Liver (tissue), 9 donors: ENCODE measurements around the gene ELL2. TPM values are rescaled to one million over a fixed set of nuclear protein-coding genes. Genes with fewer than 3 reads are reported as not detected.
"Not testable (repeated sequence)": the region's sequence is repeated elsewhere in the genome, so short reads cannot be mapped to it uniquely, and the experiment has no call there.

Experiments
- DNase-seq: peaks from one replicate; pipeline ENCODE4 v3.0.0-alpha.2; 2017; ENCODE audit warnings: low spot score
- H3K27ac ChIP-seq, 2 donors: one replicate each; pipeline ENCODE4 v1.7.0; 2013; ENCODE audit warnings: inconsistent platforms in 2 of 2, low read length in 2 of 2, control low read depth in 1 of 2, low read depth in 1 of 2, mild to moderate bottlenecking in 1 of 2
- H3K27me3 ChIP-seq, 4 donors: one replicate each; pipeline versions ENCODE4 v1.6.1 to v1.7.0; 2013; ENCODE audit warnings: low read length in 3 of 4, inconsistent platforms in 1 of 4, mild to moderate bottlenecking in 1 of 4, moderate library complexity in 1 of 4; ENCODE audit not compliant: control insufficient read depth in 4 of 4, insufficient read depth in 4 of 4
- H3K36me3 ChIP-seq, 4 donors: one replicate each; pipeline versions ENCODE4 v1.6.1 to v1.7.0; 2013; ENCODE audit warnings: low read length in 3 of 4, mild to moderate bottlenecking in 3 of 4, low read depth in 1 of 4, moderate library complexity in 1 of 4; ENCODE audit not compliant: control insufficient read depth in 4 of 4, insufficient read depth in 3 of 4
- H3K4me1 ChIP-seq, 4 donors: one replicate each; pipeline versions ENCODE4 v1.6.1 to v1.7.0; 2013; ENCODE audit warnings: low read length in 3 of 4, mild to moderate bottlenecking in 3 of 4, moderate library complexity in 1 of 4; ENCODE audit not compliant: control insufficient read depth in 4 of 4, insufficient read depth in 4 of 4
- H3K4me3 ChIP-seq, 3 donors: one replicate each; pipeline versions ENCODE4 v1.6.1 to v1.7.0; 2013; ENCODE audit warnings: low read length in 3 of 3, control low read depth in 1 of 3, low read depth in 1 of 3, mild to moderate bottlenecking in 1 of 3
- H3K9ac ChIP-seq, 2 donors: one replicate each; pipeline ENCODE4 v1.7.0; 2013; ENCODE audit warnings: low read length in 2 of 2, mild to moderate bottlenecking in 2 of 2, moderate library complexity in 2 of 2, control low read depth in 1 of 2, low read depth in 1 of 2
- H3K9me3 ChIP-seq, 4 donors: one replicate each; pipeline versions ENCODE4 v1.6.1 to v1.7.0; 2013; ENCODE audit warnings: low read length in 3 of 4; ENCODE audit not compliant: control insufficient read depth in 4 of 4
- FOXA2 ChIP-seq: IDR thresholded peaks from 2 replicates; pipeline ENCODE4 v1.6.1; 2016; ENCODE audit warnings: antibody characterized with exemption
- GABPA ChIP-seq, 2 donors: IDR thresholded peaks in 1 of 2; conservative IDR thresholded peaks in 1 of 2; 2 replicates each; pipeline ENCODE4 v1.6.1; 2016; ENCODE audit warnings: antibody characterized with exemption in 2 of 2, mild to moderate bottlenecking in 1 of 2, moderate library complexity in 1 of 2
- RAD21 ChIP-seq, 2 donors: IDR thresholded peaks; 2 replicates each; pipeline ENCODE4 v1.6.1; 2016; ENCODE audit warnings: antibody characterized with exemption in 2 of 2, mild to moderate bottlenecking in 2 of 2
- RXRA ChIP-seq, 2 donors: IDR thresholded peaks; 2 replicates each; pipeline ENCODE4 v1.6.1; 2017 to 2018; ENCODE audit warnings: antibody characterized with exemption in 2 of 2, mild to moderate bottlenecking in 1 of 2
- SP1 ChIP-seq: IDR thresholded peaks from 2 replicates; pipeline ENCODE4 v1.6.1; 2018; ENCODE audit warnings: antibody characterized with exemption, mild to moderate bottlenecking
- TAF1 ChIP-seq: conservative IDR thresholded peaks from 2 replicates; pipeline ENCODE4 v1.6.1; 2016; ENCODE audit warnings: antibody characterized with exemption, mild to moderate bottlenecking
- WGBS: extraction: QIAGEN DNeasy Blood & Tissue Kit; methylation state at CpG from one replicate; pipeline ENCODE4 v1.1.7; 2013; 5-methylcytosine and 5-hydroxymethylcytosine counted together
- polyA plus RNA-seq, 2 donors: library from polyadenylated mRNA; stranded (reverse) in 1 of 2; unstranded in 1 of 2; fragments of 200-250 nt in 1 of 2; fragments of >200 nt in 1 of 2; fragmentation: Nextera tagmentation in 1 of 2; extraction: Ambion mirVana in 1 of 2; gene quantifications; one replicate each; pipeline versions ENCODE4 v1.2.1 to v1.2.3, GENCODE V29; 2013 to 2015
- total RNA-seq, 2 donors: library from RNA; depleted of rRNA; stranded (reverse); fragments of >200 nt; gene quantifications; one replicate each; pipeline ENCODE4 v1.2.3, GENCODE V29; 2014
- TF ChIP-seq, protein P1 (sequence below): IDR thresholded peaks from 2 replicates; pipeline ENCODE4 v1.6.1; 2016; ENCODE audit warnings: antibody characterized with exemption
- TF ChIP-seq, protein P2 (sequence below): IDR thresholded peaks from 2 replicates; pipeline ENCODE4 v1.6.1; 2016; ENCODE audit warnings: antibody characterized with exemption
- TF ChIP-seq, protein P3 (sequence below): IDR thresholded peaks from 2 replicates; pipeline ENCODE4 v1.6.1; 2016; ENCODE audit warnings: antibody characterized with exemption, mild to moderate bottlenecking
- donor health status: healthy.
- donor health status: healthy.
- donor health status: healthy.
- donor health status: healthy.
- donor health status: healthy.

ELL2 gene
- total and polyA plus RNA-seq, 4 donors = 21.0 to 64.5 (median 45.9) TPM

DNA sequence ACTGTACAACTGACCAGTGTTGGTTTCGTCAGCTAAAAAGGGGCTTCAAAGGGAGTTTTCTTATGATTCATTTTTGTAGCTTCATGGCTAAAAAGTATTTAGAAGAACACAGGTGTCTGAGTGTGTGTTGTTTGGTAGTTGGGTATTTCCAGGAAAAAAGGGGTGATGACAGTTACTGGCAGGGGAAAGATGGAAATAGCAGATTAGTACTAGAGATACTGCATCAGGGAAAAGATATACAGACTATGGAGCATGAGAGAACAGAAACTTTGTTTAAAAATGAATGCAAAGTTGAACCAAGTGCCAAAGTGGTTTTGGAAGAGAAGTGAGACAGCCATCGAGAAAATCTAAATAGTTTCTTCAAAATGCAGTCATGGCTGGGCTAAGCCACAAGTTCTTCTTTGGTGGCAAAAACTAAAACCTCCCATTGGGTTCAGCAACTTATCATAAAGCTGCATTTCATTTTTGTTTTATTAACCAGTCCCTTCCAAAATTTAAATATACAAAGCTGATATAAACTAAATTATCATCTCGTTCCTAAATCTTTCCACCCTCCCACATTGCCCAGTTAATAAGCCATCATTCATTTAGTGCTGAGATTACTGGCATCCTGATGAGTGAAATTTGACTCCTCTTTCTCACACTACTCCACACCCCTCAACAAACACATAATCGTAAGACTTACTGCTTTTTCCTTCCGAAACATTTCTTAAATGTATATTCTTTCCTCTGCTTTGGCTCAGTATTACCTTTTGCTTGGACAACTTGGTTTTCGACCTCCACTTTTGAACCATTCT, 33.5 kb downstream of the ELL2 start:
- peaks cover 3 to 50% (median 36%) of the 10 kb centered on the region in 4 donors for H3K4me1 ChIP-seq

GRCh38 chr5:95927300-95927699, 34.4 kb downstream of the ELL2 start:
- H3K36me3 ChIP-seq = peaks cover 0 to 15% (median 8%) of the 10 kb centered on the region in 4 donors
- 75% methylated on average over 5 of the region's 13 CpGs for WGBS
- H3K27me3 ChIP-seq, H3K9ac ChIP-seq, H3K9me3 ChIP-seq, H3K27ac ChIP-seq, DNase-seq, H3K4me3 ChIP-seq: not testable (repeated sequence)
- H3K4me1 ChIP-seq = peaks cover 3 to 46% (median 39%) of the 10 kb centered on the region in 4 donors

More for the DNA sequence above, 33.5 kb downstream of the ELL2 start:
- WGBS = 81% methylated on average over 6 of the region's 6 CpGs
- TF ChIP-seq TAF1 (no peak), RXRA (IDR thresholded peaks at IDR 0.05) (no peak), FOXA2 (no peak), SP1 (no peak), GABPA (IDR thresholded peaks at IDR 0.05 in 1 of 2, conservative IDR thresholded peaks at IDR 0.05 in 1 of 2) (no peak)
- TF ChIP-seq, protein P1, sequence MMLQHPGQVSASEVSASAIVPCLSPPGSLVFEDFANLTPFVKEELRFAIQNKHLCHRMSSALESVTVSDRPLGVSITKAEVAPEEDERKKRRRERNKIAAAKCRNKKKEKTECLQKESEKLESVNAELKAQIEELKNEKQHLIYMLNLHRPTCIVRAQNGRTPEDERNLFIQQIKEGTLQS = no peak
- TF ChIP-seq, protein P2, sequence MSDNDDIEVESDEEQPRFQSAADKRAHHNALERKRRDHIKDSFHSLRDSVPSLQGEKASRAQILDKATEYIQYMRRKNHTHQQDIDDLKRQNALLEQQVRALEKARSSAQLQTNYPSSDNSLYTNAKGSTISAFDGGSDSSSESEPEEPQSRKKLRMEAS = no peak
- TF ChIP-seq, protein P3, sequence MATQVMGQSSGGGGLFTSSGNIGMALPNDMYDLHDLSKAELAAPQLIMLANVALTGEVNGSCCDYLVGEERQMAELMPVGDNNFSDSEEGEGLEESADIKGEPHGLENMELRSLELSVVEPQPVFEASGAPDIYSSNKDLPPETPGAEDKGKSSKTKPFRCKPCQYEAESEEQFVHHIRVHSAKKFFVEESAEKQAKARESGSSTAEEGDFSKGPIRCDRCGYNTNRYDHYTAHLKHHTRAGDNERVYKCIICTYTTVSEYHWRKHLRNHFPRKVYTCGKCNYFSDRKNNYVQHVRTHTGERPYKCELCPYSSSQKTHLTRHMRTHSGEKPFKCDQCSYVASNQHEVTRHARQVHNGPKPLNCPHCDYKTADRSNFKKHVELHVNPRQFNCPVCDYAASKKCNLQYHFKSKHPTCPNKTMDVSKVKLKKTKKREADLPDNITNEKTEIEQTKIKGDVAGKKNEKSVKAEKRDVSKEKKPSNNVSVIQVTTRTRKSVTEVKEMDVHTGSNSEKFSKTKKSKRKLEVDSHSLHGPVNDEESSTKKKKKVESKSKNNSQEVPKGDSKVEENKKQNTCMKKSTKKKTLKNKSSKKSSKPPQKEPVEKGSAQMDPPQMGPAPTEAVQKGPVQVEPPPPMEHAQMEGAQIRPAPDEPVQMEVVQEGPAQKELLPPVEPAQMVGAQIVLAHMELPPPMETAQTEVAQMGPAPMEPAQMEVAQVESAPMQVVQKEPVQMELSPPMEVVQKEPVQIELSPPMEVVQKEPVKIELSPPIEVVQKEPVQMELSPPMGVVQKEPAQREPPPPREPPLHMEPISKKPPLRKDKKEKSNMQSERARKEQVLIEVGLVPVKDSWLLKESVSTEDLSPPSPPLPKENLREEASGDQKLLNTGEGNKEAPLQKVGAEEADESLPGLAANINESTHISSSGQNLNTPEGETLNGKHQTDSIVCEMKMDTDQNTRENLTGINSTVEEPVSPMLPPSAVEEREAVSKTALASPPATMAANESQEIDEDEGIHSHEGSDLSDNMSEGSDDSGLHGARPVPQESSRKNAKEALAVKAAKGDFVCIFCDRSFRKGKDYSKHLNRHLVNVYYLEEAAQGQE = no peak
- Histone ChIP-seq H3K9ac (no peak overlapping the region), H3K4me3 (no peak overlapping the region), H3K9me3 (no peaks in the 10 kb centered on the region), H3K36me3 (peaks cover 0 to 15% (median 7%) of the 10 kb centered on the region in 4 donors), H3K27me3 (no peaks in the 10 kb centered on the region), H3K27ac (peak overlapping the region in 1 of 2 donors; percentile 35)
- DNase-seq = no peak

GRCh38 chr5:95925939-95926338, 35.7 kb downstream of the ELL2 start:
- Histone ChIP-seq H3K9me3 (no peaks in the 10 kb centered on the region), H3K27me3 (no peaks in the 10 kb centered on the region), H3K4me1 (peaks cover 5 to 50% (median 42%) of the 10 kb centered on the region in 4 donors), H3K4me3 (no peak overlapping the region), H3K36me3 (peaks cover 0 to 15% (median 8%) of the 10 kb centered on the region in 4 donors), H3K9ac (no peak overlapping the region), H3K27ac (no peak overlapping the region)
- no peak for DNase-seq
- TF ChIP-seq RAD21 (IDR thresholded peaks at IDR 0.05) = no peak
